AG09309 (cell line): ENCODE measurements around the gene TMEM145.

ENCODE experiments used
- DNase-seq: peaks from one replicate; pipeline ENCODE4 v3.0.0-alpha.2; 2010; ENCODE audit warnings: low read depth
- H3K4me3 ChIP-seq: 2 replicates; pipeline ENCODE4 v1.5.1; 2011; ENCODE audit warnings: mild to moderate bottlenecking, low read depth, low read length, moderate library complexity; ENCODE audit not compliant: control insufficient read depth
- TF ChIP-seq, protein P1 (sequence below): IDR thresholded peaks from 2 replicates; pipeline ENCODE4 v1.5.1; 2011; ENCODE audit warnings: mild to moderate bottlenecking, low read depth, low read length, inconsistent platforms; ENCODE audit not compliant: insufficient read depth, control insufficient read depth; ENCODE audit errors: missing control alignments

The TMEM145 gene

GRCh38 chr19:42317535-42317934 lies 4.4 kb downstream of the TMEM145 start:
- no peak overlapping the region for H3K4me3 ChIP-seq
- TF ChIP-seq, protein P1, sequence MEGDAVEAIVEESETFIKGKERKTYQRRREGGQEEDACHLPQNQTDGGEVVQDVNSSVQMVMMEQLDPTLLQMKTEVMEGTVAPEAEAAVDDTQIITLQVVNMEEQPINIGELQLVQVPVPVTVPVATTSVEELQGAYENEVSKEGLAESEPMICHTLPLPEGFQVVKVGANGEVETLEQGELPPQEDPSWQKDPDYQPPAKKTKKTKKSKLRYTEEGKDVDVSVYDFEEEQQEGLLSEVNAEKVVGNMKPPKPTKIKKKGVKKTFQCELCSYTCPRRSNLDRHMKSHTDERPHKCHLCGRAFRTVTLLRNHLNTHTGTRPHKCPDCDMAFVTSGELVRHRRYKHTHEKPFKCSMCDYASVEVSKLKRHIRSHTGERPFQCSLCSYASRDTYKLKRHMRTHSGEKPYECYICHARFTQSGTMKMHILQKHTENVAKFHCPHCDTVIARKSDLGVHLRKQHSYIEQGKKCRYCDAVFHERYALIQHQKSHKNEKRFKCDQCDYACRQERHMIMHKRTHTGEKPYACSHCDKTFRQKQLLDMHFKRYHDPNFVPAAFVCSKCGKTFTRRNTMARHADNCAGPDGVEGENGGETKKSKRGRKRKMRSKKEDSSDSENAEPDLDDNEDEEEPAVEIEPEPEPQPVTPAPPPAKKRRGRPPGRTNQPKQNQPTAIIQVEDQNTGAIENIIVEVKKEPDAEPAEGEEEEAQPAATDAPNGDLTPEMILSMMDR = no peak
- DNase-seq = no peak

DNA sequence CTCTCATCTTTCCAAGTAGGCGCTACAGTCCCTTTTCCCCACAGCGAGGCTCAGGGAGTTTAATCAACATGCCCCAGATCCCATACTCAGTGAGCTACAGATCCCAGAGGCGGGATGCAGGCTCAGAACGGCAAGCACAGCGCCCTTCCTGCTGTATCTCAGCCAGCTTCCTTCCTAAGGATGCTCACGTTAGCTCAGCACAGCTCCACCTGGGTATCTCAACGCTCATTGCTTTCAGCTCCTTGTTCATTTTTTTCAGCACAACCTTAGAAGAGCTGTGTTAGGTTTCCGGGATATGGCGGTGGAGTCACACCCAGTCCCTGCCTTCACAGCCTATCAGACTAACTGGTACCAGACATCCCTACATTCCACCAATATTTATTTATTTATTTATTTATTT lies 9.2 kb downstream of the TMEM145 start:
- DNase-seq = no peak
- TF ChIP-seq, protein P1 = no peak
- H3K4me3 ChIP-seq = no peak overlapping the region

- TF ChIP-seq, protein P1 = no peak
- DNase-seq = no peak
- no peak overlapping the region for H3K4me3 ChIP-seq
Observed at GRCh38 chr19:42323473-42323851, 10.4 kb downstream of the TMEM145 start.

- no peak overlapping the region for H3K4me3 ChIP-seq
- TF ChIP-seq, protein P1 = no peak
- no peak for DNase-seq
Observed at GRCh38 chr19:42323852-42324654, 10.9 kb downstream of the TMEM145 start.

DNA sequence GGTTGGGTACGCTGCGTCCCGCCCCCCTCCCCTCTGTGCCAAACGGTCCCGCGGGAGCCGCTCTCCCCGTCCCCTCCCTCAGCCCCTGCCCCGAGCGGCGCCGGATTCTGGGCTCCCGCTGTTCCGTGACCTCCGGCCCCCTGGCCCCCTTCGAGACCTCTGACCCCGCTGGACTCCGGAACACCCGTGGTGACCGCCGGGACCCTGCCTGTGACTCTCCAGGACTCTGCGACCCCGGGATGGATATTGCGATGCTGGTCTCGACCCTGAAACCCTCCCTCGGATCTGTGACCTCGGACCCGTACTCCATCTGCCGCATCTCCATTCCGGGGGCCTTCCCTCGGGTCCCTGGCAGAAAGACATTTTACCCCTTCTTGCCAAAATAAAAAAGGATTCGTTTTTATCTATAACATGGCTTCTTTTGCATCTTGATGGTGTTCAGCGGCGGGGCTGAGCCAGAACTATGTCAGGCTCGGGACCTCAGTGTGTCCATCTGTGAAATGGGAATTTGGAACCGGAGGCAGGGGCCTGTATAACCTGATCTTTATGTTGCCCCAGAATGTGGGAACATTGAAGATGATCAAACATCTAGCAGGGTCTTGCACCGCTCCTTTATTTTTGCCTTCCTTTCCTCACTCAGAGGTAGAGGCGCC lies 11.7 kb downstream of the TMEM145 start:
- no peak overlapping the region for H3K4me3 ChIP-seq
- no peak for DNase-seq
- TF ChIP-seq, protein P1 = no peak

GRCh38 chr19:42325308-42325895 lies 12.3 kb downstream of the TMEM145 start, which contains the start of gene MEGF8:
MEGF8 (plus strand) TSS chr19:42325635; CDS start chr19:42326244, 609 bp downstream.
- TF ChIP-seq, protein P1 = peak; percentile 96
- peak within 1 kb of the TSS; percentile 73 for H3K4me3 ChIP-seq
- peak; percentile 94 for DNase-seq
